B cell (primary cell): Measurements from ENCODE around the gene TAS2R60. TPM values are rescaled to one million over a fixed set of nuclear protein-coding genes. Genes with fewer than 3 reads are reported as not detected.

Experiments used
- ATAC-seq: fragments of 200-7000 bp; cut with Tn5 transposase; one replicate; pipeline ENCODE4 v1.10.0; 2021; ENCODE audit warnings: low read depth, mild to moderate bottlenecking, moderate number of reproducible peaks, moderate library complexity
- CTCF ChIA-PET: fragments of 350-600 bp; sonication (Branson Sonifier 250); formaldehyde crosslinking; loops from one replicate; lab custom pipeline; 2021; ENCODE audit warnings: antibody characterized with exemption, inconsistent platforms; lab: Charles Lee
- POLR2A ChIA-PET: fragments of 350-600 bp; sonication (Branson Sonifier 250); formaldehyde crosslinking; loops from one replicate; lab custom pipeline; 2021; ENCODE audit warnings: antibody characterized with exemption; lab: Charles Lee
- DNase-seq: peaks from one replicate; pipeline ENCODE4 v3.0.0; 2013
- H2AFZ ChIP-seq: 2 replicates; pipeline ENCODE4 v1.6.1; 2012; ENCODE audit warnings: mild to moderate bottlenecking, low read depth, low read length; ENCODE audit not compliant: insufficient read depth, poor library complexity, severe bottlenecking
- H3K27ac ChIP-seq, 2 donors: 1 replicate in 1 of 2; 2 replicates in 1 of 2; pipeline ENCODE4 v1.5.1; 2012 to 2013; ENCODE audit warnings: low read length in 2 of 2, mild to moderate bottlenecking in 2 of 2, moderate library complexity in 1 of 2
- H3K27me3 ChIP-seq, 4 experiments: fragments of 200-600 bp in 1 of 4; sonication (generic) in 1 of 4; replicated peaks in 1 of 4; 1 replicate in 2 of 4; 2 replicates in 2 of 4; pipeline versions ENCODE4 v1.6.1 to v1.7.0; 2013 to 2016; ENCODE audit warnings: low read length in 3 of 4, mild to moderate bottlenecking in 2 of 4, mixed read lengths in 1 of 4, moderate library complexity in 1 of 4; ENCODE audit not compliant: insufficient read depth in 4 of 4, control insufficient read depth in 3 of 4; ENCODE audit errors: control extremely low read depth in 1 of 4
- H3K36me3 ChIP-seq, 2 experiments: replicated peaks in 1 of 2; 1 replicate in 1 of 2; 2 replicates in 1 of 2; pipeline versions ENCODE4 v1.6.1 to v1.7.1; 2013; ENCODE audit warnings: low read length in 1 of 2; ENCODE audit not compliant: insufficient read depth in 2 of 2, control insufficient read depth in 1 of 2; ENCODE audit errors: control extremely low read depth in 1 of 2, extremely low read depth in 1 of 2
- H3K4me1 ChIP-seq, 2 donors: fragments of 200-600 bp in 1 of 2; sonication (generic) in 1 of 2; 1 replicate in 1 of 2; 2 replicates in 1 of 2; pipeline versions ENCODE4 v1.5.1 to v1.6.1; 2013 to 2017; ENCODE audit warnings: low read length in 2 of 2; ENCODE audit not compliant: control insufficient read depth in 2 of 2, insufficient read depth in 2 of 2
- H3K4me2 ChIP-seq: replicated peaks from 2 replicates; pipeline ENCODE3; 2012; ENCODE audit warnings: mild to moderate bottlenecking, low read depth, low read length; ENCODE audit not compliant: poor library complexity, severe bottlenecking
- H3K4me3 ChIP-seq, 5 experiments: fragments of 200-600 bp in 1 of 5; sonication (generic) in 1 of 5; 1 replicate in 3 of 5; 2 replicates in 2 of 5; pipeline versions ENCODE4 v1.5.1 to v1.7.0; 2011 to 2016; ENCODE audit warnings: low read length in 4 of 5, mild to moderate bottlenecking in 4 of 5, low read depth in 2 of 5, control low read depth in 1 of 5, moderate library complexity in 1 of 5; ENCODE audit not compliant: insufficient read depth in 1 of 5; ENCODE audit errors: control extremely low read depth in 1 of 5, extremely low read depth in 1 of 5
- H3K79me2 ChIP-seq: fragments of 200-600 bp; sonication (generic); one replicate; pipeline ENCODE4 v1.6.0; 2016; ENCODE audit warnings: low read length; ENCODE audit not compliant: control insufficient read depth, insufficient read depth
- H3K9ac ChIP-seq: fragments of 200-600 bp; sonication (generic); 2 replicates; pipeline ENCODE4 v1.6.1; 2017; ENCODE audit warnings: mild to moderate bottlenecking, low read length, moderate library complexity
- H3K9me3 ChIP-seq, 3 donors: one replicate each; pipeline versions ENCODE4 v1.6.1 to v1.7.1; 2013; ENCODE audit warnings: low read length in 2 of 3; ENCODE audit not compliant: control insufficient read depth in 2 of 3, insufficient read depth in 1 of 3; ENCODE audit errors: control extremely low read depth in 1 of 3
- H4K20me1 ChIP-seq: 2 replicates; pipeline ENCODE4 v1.6.0; 2012; ENCODE audit warnings: mild to moderate bottlenecking, low read length; ENCODE audit not compliant: insufficient read depth, control insufficient read depth, poor library complexity, severe bottlenecking
- H3K27ac Mint-ChIP-seq: one replicate; pipeline ENCODE4 v1.8.0; 2021; ENCODE audit warnings: mixed read lengths
- H3K27me3 Mint-ChIP-seq: one replicate; pipeline ENCODE4 v1.8.0; 2021; ENCODE audit warnings: mixed read lengths
- H3K4me1 Mint-ChIP-seq: one replicate; pipeline ENCODE4 v1.8.0; 2021; ENCODE audit warnings: mixed read lengths
- H3K4me3 Mint-ChIP-seq: one replicate; pipeline ENCODE4 v1.8.0; 2021; ENCODE audit warnings: mixed read lengths
- H3K9me3 Mint-ChIP-seq: one replicate; pipeline ENCODE4 v1.8.0; 2022; ENCODE audit warnings: mixed read lengths; ENCODE audit not compliant: insufficient read depth
- EZH2 ChIP-seq: IDR thresholded peaks from 2 replicates; pipeline ENCODE4 v1.6.1; 2012; ENCODE audit warnings: borderline replicate concordance, low read depth, mild to moderate bottlenecking, moderate library complexity, low read length; ENCODE audit not compliant: insufficient read depth, poor library complexity, severe bottlenecking
- WGBS: methylation state at CpG from one replicate; pipeline ENCODE4 v1.1.5; 2013; ENCODE audit warnings: missing lambda C conversion rate; ENCODE audit not compliant: insufficient coverage; 5-methylcytosine and 5-hydroxymethylcytosine counted together
- intact Hi-C: fragments of 100-400 bp; cut with micrococcal nuclease; formaldehyde crosslinking; loops from one replicate; pipeline ENCODE4 v1.10.0; 2022
- polyA plus RNA-seq: library from polyadenylated mRNA; depleted of rRNA; stranded (reverse); fragments of >200 nt; gene quantifications from 2 replicates; pipeline ENCODE4 v1.2.3, GENCODE V29; 2012
- total RNA-seq, 2 donors: library from RNA; stranded (reverse); fragments of 120-200 nt in 1 of 2; gene quantifications; 1 replicate in 1 of 2; 2 replicates in 1 of 2; pipeline versions ENCODE4 v1.2.3 to v1.2.4, GENCODE V29; 2013 to 2022
- TF ChIP-seq, protein P1 (sequence below): fragments of 200-600 bp; IDR thresholded peaks from one replicate; pipeline ENCODE4 v1.8.0; 2022; ENCODE audit warnings: antibody characterized with exemption, mild to moderate bottlenecking

The TAS2R60 gene
- total and polyA plus RNA-seq, 2 donors (not counting 1 experiment from before 2014, with no cell fraction given), result not detected

DNA sequence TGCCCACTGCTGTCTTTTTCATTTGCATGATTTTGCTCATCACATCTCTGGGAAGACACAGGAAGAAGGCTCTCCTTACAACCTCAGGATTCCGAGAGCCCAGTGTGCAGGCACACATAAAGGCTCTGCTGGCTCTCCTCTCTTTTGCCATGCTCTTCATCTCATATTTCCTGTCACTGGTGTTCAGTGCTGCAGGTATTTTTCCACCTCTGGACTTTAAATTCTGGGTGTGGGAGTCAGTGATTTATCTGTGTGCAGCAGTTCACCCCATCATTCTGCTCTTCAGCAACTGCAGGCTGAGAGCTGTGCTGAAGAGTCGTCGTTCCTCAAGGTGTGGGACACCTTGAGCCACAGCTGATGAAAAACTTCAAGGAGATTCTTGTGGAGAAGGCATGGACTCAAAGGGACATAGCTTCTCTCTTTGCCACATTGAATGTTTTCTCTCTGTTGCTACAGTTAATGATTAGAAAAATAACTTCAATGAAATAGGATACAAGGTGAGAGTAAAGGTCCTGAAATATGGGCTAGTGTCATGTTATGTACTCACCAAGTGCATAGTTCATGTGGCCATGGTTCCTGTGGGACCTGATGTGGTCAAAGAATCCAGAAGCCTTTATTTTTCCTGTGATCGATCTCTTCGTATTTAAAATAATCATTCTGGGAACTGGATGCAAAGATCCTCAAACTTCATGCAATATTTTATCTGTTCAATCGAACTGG, 970 bp downstream of the TAS2R60 start:
- no peaks in the 10 kb centered on the region for H3K9me3 ChIP-seq
- DNase-seq (no peak), ATAC-seq (no peak)
- no peak overlapping the region for H2AFZ ChIP-seq
- intact Hi-C loops, result no loop called here
- POLR2A ChIA-PET, result no interaction called here
- no peaks in the 10 kb centered on the region for H3K9me3 Mint-ChIP-seq
- no peak overlapping the region for H3K27ac Mint-ChIP-seq
- H3K4me2 ChIP-seq, result no peak overlapping the region
- H3K4me3 Mint-ChIP-seq, result no peak overlapping the region
- no peaks in the 10 kb centered on the region for H3K79me2 ChIP-seq
- peaks cover 16% of the 10 kb centered on the region for H3K27me3 Mint-ChIP-seq
- no peaks in the 10 kb centered on the region for H3K4me1 ChIP-seq
- H4K20me1 ChIP-seq, result no peaks in the 10 kb centered on the region
- H3K27ac ChIP-seq, result no peak overlapping the region
- no peak overlapping the region for H3K4me3 ChIP-seq
- no peaks in the 10 kb centered on the region for H3K36me3 ChIP-seq
- TF ChIP-seq, protein P1, sequence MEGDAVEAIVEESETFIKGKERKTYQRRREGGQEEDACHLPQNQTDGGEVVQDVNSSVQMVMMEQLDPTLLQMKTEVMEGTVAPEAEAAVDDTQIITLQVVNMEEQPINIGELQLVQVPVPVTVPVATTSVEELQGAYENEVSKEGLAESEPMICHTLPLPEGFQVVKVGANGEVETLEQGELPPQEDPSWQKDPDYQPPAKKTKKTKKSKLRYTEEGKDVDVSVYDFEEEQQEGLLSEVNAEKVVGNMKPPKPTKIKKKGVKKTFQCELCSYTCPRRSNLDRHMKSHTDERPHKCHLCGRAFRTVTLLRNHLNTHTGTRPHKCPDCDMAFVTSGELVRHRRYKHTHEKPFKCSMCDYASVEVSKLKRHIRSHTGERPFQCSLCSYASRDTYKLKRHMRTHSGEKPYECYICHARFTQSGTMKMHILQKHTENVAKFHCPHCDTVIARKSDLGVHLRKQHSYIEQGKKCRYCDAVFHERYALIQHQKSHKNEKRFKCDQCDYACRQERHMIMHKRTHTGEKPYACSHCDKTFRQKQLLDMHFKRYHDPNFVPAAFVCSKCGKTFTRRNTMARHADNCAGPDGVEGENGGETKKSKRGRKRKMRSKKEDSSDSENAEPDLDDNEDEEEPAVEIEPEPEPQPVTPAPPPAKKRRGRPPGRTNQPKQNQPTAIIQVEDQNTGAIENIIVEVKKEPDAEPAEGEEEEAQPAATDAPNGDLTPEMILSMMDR, result no peak
- no peak for TF ChIP-seq EZH2
- no peaks in the 10 kb centered on the region for H3K4me1 Mint-ChIP-seq
- CTCF ChIA-PET, result no interaction called here
- H3K27me3 ChIP-seq, result peaks cover 0 to 11% (median 6%) of the 10 kb centered on the region in 4 experiments
- 63% methylated on average over 2 of the region's 6 CpGs for WGBS
- H3K9ac ChIP-seq, result no peak overlapping the region

GRCh38 chr7:143444785-143445184, 1.5 kb downstream of the TAS2R60 start:
- H3K9ac ChIP-seq, result no peak overlapping the region
- no peaks in the 10 kb centered on the region for H4K20me1 ChIP-seq
- ChIA-PET POLR2A (no interaction called here), CTCF (no interaction called here)
- H3K27ac Mint-ChIP-seq, result no peak overlapping the region
- intact Hi-C loops, result no loop called here
- 100% methylated on average over 1 of the region's 1 CpG for WGBS
- H3K9me3 ChIP-seq, result no peaks in the 10 kb centered on the region
- TF ChIP-seq, protein P1, result no peak
- no peak for TF ChIP-seq EZH2
- H3K4me2 ChIP-seq, result no peak overlapping the region
- H3K4me3 Mint-ChIP-seq, result no peak overlapping the region
- DNase-seq, result no peak
- no peaks in the 10 kb centered on the region for H3K4me1 ChIP-seq
- no peak overlapping the region for H2AFZ ChIP-seq
- H3K4me1 Mint-ChIP-seq, result no peaks in the 10 kb centered on the region
- peaks cover 0 to 11% (median 6%) of the 10 kb centered on the region in 4 experiments for H3K27me3 ChIP-seq
- H3K27me3 Mint-ChIP-seq, result peaks cover 16% of the 10 kb centered on the region
- no peak overlapping the region for H3K4me3 ChIP-seq
- no peak overlapping the region for H3K27ac ChIP-seq
- H3K9me3 Mint-ChIP-seq, result no peaks in the 10 kb centered on the region
- no peak for ATAC-seq
- H3K36me3 ChIP-seq, result no peaks in the 10 kb centered on the region
- no peaks in the 10 kb centered on the region for H3K79me2 ChIP-seq
